ENCODE results near the gene PKNOX1.
A peak's percentile ranks its signal among the peaks of the same experiment; 100 is the strongest.
"Not testable (repeated sequence)": the region's sequence is repeated elsewhere in the genome, so short reads cannot be mapped to it uniquely, and the experiment has no call there.

The PKNOX1 gene

GRCh38 chr21:42956824-42957630, 17.3 kb upstream of the PKNOX1 start:
- no peak for DNase-seq (ENCODE audit: low read depth)

GRCh38 chr21:42958122-42958521, 16.2 kb upstream of the PKNOX1 start:
- DNase-seq (ENCODE audit: low read depth), result not testable (repeated sequence)

GRCh38 chr21:42959728-42960127, 14.6 kb upstream of the PKNOX1 start:
- DNase-seq (ENCODE audit: low read depth), result no peak

DNA sequence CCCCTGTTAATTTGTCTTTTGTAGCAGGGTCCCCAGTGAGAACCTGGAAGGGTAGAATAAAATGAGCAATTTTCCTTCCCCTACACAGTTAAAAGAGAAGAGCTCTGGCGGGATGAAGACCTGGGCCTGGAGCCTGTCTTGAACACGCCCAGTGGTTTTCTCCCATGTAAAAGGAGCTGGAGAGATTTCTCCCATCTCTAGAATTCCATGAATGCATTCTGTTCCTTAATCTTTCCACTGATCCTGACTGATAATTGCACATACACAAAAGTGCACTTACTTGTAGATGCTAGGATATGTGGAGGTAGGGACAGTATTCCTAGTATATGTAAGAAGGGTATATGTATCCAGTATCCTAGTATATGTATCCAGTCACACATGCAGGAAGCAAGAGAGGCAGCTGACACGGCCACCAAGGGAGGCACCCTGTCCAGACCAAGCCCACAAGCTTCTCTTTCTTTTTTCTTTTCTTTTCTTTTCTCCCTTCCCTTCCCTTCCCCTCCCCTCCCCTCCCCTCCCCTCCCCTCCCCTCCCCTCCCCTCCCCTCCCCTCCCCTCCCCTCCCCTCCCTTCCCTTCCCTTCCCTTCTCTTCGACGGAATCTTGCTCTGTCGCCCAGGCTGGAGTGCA, 11.9 kb upstream of the PKNOX1 start:
- no peak for DNase-seq (ENCODE audit: low read depth)

- DNase-seq (ENCODE audit: low read depth), result no peak
These were observed 10.3 kb upstream of the PKNOX1 start for GRCh38 chr21:42964086-42964485.

DNA sequence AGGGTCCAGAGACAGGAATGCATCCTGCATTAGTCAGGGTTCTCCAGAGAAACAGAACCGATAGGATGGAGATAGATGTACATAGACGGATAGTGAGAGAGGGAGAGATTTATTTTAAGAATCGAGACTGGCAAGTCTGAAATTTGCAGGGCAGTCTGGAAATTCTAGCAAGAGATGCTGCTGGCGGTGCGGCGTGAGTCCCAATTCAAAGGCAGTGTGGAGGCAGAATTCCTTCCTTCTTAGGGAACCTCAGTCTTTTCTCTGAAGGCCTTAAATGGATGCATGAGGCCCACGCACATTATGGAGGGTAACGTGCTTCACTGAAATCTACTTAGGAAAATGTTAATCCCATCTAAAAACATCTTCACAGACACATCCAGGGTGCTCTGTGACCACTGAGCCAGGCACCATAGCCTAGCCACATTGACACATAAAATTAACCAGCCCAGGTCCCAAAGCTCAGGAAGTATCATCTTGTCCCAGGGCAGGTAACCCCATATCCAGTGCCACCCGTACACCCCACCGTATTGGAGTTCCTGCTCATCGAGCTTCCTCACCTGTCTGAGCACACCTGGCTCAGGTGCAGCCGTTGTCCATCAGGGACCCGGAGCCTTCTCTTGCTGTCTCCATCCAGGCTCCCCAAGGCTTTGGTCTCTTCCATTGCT, 9.7 kb upstream of the PKNOX1 start:
- no peak for DNase-seq (ENCODE audit: low read depth)

DNA sequence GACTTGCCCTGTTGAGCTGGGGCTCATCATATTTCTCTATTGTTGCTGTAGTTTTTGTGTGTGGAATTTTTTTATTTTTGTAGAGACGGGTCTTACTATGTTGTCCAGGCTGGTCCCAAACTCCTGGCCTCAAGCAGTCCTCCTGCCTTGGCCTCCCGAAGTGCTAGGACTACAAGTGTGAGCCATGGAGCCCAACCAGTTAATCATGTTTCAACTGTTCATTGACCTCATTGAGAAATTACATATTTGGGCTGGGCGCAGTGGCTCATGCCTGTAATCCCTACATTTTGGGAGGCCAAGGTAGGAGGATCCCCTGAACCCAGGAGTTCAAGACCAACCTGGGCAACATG, 9.2 kb upstream of the PKNOX1 start:
- no peak for DNase-seq (ENCODE audit: low read depth)

DNA sequence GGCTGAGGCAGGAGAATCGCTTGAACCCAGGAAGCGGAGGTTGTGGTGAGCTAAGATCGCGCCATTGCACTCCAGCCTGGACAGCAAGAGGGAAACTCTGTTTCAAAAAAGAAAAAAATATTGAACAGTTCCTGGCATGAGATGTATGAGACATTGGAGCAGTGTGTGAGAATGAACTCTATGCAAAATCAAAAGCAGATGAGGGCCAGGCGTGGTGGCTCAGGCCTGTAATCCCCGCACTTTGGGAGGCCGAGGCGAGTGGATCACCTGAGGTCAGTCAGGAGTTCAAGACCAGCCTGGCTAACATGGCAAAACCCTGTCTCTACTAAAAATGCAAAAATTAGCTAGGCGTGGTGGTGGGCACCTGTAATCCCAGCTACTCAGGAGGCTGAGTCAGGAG, 6.7 kb upstream of the PKNOX1 start:
- DNase-seq (ENCODE audit: low read depth), result not testable (repeated sequence)

DNA sequence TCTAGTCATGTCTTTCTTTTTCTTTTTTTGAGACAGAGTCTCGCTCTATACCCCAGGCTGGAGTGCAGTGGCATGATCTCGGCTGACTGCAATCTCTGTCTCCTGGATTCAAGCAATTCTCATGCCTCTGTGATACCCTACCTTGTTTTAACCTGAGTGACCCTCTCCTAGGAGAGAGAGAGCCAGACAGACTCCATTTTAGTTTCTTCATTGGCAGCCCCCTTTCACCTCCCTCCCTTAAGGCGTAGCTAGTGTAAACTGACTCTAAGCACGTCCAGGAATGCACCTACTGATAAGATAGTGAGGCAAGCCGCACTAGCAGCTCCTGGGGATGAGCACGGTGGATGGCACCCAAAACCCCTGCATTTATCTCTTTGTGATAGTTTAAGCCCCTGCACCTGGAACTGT, 5.2 kb upstream of the PKNOX1 start:
- DNase-seq (ENCODE audit: low read depth), result no peak

GRCh38 chr21:42970946-42971653, 3.3 kb upstream of the PKNOX1 start:
- DNase-seq (ENCODE audit: low read depth), result no peak

DNA sequence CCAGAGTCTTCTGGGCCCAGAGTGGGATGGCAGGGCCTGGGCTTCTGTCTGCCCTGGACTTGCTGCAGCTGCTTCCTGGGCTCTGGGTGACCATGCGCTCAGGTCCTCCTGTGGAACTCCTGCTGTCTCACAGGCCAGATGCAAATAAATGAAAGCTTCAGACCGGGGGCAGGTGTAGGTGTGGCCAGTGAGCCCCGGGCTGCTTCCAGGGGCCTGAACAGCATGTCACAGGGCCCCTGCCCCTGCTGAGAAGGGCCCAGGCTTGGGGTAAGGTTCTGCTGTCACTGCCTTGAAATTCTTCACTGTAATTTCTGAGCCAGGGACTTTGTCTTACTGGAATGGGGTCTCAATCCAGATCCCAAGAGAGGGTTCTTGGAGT, 2.5 kb upstream of the PKNOX1 start:
- no peak for DNase-seq (ENCODE audit: low read depth)

DNA sequence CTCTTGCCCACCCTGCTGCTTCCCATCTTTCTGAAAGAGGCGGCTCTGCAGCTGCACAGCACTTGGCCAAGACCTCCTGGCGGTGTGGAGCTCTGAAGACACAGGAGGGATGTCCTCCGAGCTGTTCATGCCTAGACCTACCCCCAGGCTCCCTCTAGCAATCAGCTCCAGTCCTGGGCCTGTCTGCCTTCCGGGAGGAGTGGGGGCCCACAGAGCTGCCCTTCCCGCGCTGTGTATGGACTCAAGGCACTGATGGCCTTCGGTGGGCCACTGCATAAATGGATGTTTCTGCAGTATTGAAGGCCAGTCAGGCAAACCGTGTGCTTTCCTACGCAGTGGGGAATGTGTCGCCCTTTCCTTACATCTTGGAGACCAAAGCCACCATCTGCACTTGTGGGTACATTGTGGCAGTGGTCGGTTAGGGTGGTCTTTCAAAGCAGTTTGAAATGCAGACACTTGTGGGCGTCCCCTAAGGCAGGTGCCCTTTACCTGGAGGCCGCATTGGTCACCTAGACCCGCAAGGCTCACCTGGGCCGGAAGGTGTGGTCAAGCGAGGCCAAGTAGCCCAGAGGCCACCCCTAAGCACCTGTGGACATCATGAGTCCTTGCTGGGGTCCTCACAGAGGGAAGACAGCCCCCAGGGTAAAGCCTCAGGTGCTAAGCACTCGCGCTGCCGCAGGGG, 912 bp upstream of the PKNOX1 start:
- no peak for DNase-seq (ENCODE audit: low read depth)

GRCh38 chr21:42974832-42975820, 764 bp downstream of the PKNOX1 start:
- DNase-seq (ENCODE audit: low read depth), result peak; percentile 65

GRCh38 chr21:42975886-42976608, 1.7 kb downstream of the PKNOX1 start:
- DNase-seq (ENCODE audit: low read depth), result no peak

DNA sequence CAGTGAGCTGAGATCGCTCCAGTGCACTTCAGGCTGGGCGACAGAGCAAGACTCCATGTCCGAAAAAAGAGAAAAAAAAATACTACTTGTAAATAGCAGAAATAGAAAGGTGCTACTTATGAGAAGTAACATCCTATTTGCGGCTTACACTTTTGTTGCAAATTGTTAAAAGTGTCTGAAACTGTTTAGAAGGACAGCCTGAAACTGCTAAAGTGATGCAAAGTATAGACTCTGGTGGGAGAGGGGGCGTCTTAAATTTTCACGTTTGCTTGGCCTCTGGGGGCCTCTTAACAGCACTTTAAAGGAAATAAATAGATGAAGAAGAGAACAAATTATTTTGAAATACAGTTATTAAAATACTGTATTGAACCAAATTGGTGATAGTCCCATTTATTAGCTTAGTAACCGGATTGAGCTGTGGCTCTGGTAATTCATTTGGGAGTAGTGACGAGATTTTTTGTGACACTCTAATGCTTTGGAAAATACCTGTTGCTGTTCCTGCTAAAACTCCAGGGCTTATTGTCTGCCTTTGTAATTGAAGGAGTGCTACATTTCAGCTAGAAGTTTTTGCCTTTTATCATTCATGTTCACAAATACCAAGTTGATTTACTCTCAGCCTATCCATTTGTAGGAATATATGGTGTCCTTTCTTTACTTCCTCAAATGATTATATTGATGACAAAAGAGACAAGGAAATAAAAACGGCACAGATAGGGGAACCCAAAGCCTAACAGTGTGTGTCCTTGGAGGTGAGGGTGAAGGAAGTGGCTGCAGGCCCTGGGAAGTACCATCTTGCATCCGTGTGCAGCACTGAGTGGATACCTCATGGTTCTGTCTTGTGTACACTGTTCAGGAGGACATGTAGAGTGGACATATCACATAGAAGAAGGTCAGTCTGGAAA, 6.2 kb downstream of the PKNOX1 start:
- no peak for DNase-seq (ENCODE audit: low read depth)

- DNase-seq (ENCODE audit: low read depth), result no peak
These were observed 6.8 kb downstream of the PKNOX1 start for GRCh38 chr21:42981214-42981523.

- no peak for DNase-seq (ENCODE audit: low read depth)
These were observed 7.5 kb downstream of the PKNOX1 start for GRCh38 chr21:42981862-42982261.

GRCh38 chr21:42983103-42983502, 8.7 kb downstream of the PKNOX1 start:
- no peak for DNase-seq (ENCODE audit: low read depth)

- no peak for DNase-seq (ENCODE audit: low read depth)
These were observed 9.5 kb downstream of the PKNOX1 start for GRCh38 chr21:42983869-42984268.
